ENCODE measurements around the gene RNU1-4. TPM values are rescaled to one million over a fixed set of nuclear protein-coding genes. Genes with fewer than 3 reads are reported as not detected.
"Not testable (repeated sequence)": the region's sequence is repeated elsewhere in the genome, so short reads cannot be mapped to it uniquely, and the experiment has no call there.

The RNU1-4 gene
- total RNA-seq, 2 experiments from 2014 or later, result 2,316 to 2,477 TPM

DNA sequence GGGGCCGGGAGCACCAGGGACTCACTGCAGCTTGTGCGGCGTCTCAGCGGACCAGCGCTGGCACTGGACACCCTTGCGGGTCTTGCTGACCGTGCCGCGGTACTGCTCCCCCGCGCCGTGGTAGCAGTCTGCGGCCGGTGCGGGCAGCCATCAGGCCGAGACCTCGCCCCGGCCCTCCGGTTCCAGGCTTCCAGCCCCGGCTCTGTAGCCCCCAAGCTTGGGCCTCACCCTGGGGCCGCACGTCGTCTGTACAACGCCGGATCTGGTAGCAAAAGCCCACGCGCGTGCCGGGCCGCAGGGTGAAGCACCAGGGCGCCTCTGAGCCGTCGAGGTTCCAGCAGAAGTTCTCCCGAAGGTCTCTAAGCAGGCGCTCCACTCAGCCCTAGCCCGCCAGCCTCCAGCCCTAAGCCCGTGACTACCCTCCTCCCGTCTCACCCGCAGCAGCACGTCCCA lies 18.8 kb downstream of the RNU1-4 start:
- H3K36me3 Mint-ChIP-seq (ENCODE audit: low read depth); H3K4me3 Mint-ChIP-seq; H3K27me3 Mint-ChIP-seq; CTCF ChIA-PET; DNase-seq; POLR2A ChIA-PET; H3K9me3 Mint-ChIP-seq; H3K4me1 Mint-ChIP-seq; H3K27ac Mint-ChIP-seq: not testable (repeated sequence)

DNA sequence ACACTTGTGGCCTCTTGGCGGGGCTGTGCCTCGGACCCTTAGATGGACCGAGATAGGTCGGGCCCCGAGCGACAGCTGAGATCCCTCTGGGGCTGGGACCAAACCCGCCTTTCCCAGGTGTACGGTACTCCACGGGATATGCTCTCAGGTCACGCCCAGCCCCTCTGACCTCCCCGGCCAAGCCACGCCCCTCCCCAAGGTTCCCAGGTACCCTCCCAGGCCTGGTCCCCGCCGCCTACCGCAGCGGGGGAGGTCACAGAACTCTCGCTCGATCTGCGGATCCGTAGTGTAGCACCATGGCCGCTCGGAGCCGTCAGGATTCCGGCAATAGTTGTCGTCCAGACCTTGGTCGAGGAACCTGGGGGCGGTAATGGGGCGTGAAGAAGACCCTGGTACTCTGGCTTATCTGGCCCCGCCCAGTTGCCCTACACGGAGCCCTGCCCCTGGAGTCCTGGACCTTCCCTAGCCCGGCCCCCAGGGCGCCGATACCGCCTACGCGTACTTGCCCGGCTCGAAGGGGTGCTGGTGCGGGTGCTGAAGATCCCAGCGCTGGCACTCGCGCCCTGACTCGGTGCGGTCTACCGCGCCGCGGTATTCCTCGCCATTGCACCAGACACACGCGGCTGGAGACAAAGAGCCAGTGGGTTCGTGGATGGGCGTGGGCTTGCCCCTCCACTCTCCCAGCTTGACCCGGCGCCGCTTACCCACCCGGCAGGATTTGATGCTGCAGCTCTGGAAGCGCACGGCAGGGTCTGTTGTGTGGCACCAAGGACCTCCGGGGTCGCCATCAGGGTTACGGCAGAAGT lies 19.5 kb downstream of the RNU1-4 start:
- H3K27me3 Mint-ChIP-seq; DNase-seq; H3K27ac Mint-ChIP-seq; H3K36me3 Mint-ChIP-seq (ENCODE audit: low read depth); H3K9me3 Mint-ChIP-seq; H3K4me1 Mint-ChIP-seq; H3K4me3 Mint-ChIP-seq; POLR2A ChIA-PET; CTCF ChIA-PET: not testable (repeated sequence)

DNA sequence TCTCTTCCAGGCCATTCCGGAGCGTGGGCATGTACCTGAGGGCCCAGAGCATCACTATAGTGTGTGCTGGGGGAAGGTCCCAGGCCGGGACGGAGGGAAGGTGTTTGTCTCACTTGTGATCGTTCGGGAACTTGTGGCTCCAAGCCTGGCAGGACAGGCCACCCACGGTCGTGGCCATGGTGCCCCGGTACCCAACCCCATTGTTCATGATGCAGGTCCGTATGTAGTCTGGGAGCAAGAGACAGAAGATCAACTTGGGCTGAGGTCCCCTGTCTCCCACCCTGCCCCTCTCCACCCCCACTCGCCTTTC lies 20.1 kb downstream of the RNU1-4 start:
- CTCF ChIA-PET, result not testable (repeated sequence)

DNA sequence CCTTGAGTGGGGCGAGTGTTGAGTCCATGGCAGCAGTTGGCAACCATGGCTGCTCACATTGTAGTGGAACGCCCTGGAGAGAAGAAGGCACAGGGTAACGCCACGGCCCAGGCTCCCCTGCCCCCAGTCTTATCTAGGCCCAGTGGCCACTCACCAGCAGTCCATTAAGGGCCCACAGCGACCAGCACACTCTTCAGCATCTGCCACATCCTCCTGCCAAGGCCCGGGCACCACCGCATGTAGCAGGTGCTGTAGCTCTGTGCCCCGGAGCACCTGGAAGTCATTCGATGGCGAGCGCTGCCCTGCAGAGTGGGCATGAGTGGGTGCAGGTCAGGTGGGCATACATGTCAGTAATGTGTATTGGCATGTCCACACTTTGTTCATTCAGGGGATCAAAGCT lies 20.5 kb downstream of the RNU1-4 start:
- H3K27me3 Mint-ChIP-seq; DNase-seq; CTCF ChIA-PET; H3K4me1 Mint-ChIP-seq; H3K27ac Mint-ChIP-seq; H3K4me3 Mint-ChIP-seq; H3K36me3 Mint-ChIP-seq (ENCODE audit: low read depth); POLR2A ChIA-PET; H3K9me3 Mint-ChIP-seq: not testable (repeated sequence)

More for the DNA sequence above, 20.1 kb downstream of the RNU1-4 start:
- H3K27me3 Mint-ChIP-seq; POLR2A ChIA-PET; H3K4me1 Mint-ChIP-seq; DNase-seq; H3K4me3 Mint-ChIP-seq; H3K36me3 Mint-ChIP-seq (ENCODE audit: low read depth); H3K27ac Mint-ChIP-seq; H3K9me3 Mint-ChIP-seq: not testable (repeated sequence)

DNA sequence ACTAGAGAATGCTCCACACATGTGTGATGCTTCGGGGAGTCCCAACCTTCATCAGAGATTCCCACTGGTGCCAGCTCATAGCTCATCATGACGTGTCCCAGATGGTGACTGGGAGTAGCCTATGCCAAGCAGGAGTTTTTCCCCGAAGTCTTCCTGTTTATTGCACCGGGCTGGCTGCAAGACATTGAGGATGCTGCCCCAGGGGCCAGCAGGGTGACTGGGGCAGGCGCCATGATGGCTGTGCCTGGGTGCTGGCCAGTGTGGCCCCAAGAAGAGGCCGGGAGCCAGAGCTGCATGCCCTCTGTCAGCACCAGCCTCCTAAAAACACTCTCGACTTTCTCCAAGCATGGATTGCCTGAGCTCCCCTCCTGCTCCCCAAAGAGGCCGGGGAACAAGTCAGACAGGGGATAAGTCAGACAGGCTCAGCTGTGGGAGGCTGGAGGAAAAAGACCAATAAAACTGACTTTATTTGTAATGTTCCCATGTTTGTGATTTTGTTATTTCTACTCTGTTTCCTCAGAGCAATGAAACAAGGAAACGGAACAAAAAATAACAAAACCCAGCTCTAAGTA lies 24.0 kb downstream of the RNU1-4 start:
- H3K4me1 Mint-ChIP-seq; POLR2A ChIA-PET; DNase-seq; H3K27ac Mint-ChIP-seq; CTCF ChIA-PET; H3K36me3 Mint-ChIP-seq (ENCODE audit: low read depth); H3K9me3 Mint-ChIP-seq; H3K4me3 Mint-ChIP-seq; H3K27me3 Mint-ChIP-seq: not testable (repeated sequence)

DNA sequence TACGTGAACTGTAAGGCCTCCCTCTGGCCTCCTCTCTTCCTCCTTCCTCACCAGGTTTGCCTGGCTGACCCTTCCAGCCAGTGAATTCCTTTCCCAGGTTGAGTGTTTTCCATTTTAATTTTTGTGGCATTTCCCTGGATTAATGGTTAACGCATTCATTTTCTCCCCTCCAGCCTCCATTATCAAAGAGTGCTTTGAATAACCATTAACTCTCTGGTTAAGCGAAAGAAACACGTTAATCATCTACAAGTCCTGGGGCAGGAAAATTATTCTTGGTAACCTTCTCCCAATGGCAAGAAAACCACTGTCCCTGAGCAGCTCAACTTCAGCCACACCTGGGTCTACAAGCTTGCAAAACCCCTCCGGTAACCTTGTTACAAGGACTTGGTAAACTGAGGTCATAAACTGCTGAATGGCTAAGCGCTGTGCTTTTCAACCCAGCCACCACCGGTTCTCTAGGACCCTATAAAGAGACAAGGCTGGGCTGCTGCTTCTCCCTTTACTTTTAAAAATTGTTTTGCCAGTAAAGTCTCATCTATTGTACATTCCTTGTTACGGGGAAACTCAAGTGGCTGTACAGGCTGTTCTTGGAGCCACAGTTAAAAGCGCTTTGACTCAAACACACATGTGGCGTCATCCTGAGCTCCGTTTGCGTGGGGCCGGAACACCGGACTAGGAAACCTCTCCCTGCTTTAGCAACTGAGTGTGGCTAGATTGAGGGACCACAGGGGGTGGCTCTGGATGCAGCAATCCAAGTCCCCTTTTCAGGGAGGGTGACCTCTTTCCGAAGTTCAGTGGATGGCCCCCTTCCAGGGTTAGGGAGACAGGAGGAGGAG lies 24.7 kb downstream of the RNU1-4 start:
- POLR2A ChIA-PET; H3K27ac Mint-ChIP-seq; H3K27me3 Mint-ChIP-seq; H3K4me3 Mint-ChIP-seq; H3K36me3 Mint-ChIP-seq (ENCODE audit: low read depth); H3K9me3 Mint-ChIP-seq; H3K4me1 Mint-ChIP-seq; DNase-seq; CTCF ChIA-PET: not testable (repeated sequence)

DNA sequence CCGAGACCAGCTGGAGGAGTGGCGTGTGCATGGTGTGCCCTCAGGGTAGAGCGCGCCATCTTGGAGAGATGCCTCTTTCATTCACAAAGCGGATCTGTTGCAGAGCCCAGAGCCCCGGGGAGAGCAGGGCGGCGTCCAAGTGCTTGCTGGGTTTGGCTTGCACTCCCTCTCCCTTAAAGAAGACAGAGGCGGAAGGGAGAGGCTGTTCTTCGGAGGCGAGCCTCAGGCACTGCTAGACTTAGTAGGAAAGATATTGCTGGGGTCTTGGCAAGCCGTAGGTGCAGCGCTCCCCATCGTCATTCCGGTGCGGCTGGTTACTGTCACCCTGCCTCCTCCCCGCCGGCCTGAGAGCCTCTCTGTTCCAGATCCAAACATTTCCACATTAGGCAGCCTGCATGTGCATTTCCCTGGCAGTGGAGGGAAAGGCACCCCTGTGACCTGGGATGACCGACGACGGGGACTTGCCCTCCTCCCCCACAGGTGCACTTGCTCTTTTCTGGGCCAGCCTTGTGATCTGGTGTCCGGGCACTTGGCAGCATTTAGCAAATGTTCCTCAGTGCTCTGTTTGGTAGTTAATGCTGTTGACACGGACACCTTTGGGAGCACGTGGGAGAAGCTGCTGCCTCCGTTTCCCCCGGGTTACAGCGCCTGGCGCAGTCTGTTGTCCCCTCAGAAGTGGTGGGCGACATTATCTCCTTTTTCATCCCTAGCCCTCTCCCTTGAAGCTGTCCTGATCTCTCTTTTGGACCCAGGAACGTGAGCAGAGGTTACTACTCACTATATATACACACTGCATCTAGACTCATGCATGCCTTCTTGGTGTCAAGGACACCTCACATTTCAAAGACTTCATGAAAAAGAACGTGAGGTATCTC lies 25.7 kb downstream of the RNU1-4 start:
- DNase-seq; POLR2A ChIA-PET; CTCF ChIA-PET; H3K27me3 Mint-ChIP-seq; H3K4me1 Mint-ChIP-seq; H3K9me3 Mint-ChIP-seq; H3K27ac Mint-ChIP-seq; H3K4me3 Mint-ChIP-seq; H3K36me3 Mint-ChIP-seq (ENCODE audit: low read depth): not testable (repeated sequence)

DNA sequence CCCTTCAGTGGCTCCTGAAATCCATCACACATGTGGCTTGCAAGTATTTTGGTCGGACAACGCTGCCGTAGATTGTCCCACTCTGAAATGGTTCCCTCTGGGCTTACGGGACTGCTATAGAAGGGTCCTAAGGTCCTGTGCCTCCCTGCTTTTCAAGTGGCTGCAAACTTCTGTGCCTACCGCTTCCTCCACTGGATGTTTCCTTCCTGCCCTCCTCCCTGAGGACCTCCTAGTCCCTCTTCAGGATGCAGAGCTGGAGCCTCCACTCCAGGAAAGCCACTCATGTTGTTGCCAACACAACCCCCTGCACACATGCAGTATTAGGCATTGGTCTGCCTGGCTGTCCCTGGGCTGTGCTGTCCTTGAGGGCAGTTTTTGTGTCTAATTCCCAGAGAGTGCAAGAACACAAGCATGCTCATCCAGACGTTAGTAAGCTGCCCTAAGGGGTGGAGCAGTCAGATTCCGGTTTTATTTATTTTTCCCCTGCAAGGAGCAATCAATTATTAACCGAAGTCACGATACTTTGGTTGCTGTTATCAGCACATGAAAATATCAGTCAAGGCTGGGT lies 26.5 kb downstream of the RNU1-4 start:
- H3K27ac Mint-ChIP-seq; DNase-seq; H3K9me3 Mint-ChIP-seq; H3K4me3 Mint-ChIP-seq; CTCF ChIA-PET; H3K27me3 Mint-ChIP-seq; POLR2A ChIA-PET; H3K4me1 Mint-ChIP-seq; H3K36me3 Mint-ChIP-seq (ENCODE audit: low read depth): not testable (repeated sequence)

DNA sequence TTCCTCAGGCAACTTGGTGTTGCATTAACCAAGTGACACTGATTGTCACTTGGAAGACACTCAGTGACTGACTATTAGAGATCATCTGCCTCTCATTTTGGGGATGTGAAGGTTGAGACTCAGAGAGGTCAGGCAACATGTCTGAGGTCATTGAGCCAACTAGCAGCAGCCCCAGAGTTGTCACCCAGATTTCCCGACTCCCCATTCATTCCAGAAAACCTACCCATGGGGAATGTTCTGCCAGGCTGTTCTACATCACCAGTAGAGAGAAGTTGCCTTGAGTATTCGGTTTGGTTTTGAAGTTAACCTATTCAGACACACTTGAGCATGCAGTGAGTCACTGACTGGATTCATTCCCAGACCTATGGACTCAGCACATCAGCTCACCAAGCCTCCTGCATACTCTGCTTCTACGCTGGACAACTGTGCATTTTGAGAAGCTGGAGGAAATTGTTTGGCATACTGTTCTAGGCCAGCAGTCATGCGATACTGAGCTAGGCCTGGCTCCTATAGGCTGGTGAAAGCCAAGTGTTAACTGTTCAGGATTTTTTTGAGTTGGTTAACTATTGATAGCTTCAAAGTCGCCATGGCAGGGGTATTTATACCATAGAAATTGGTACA lies 29.9 kb downstream of the RNU1-4 start:
- H3K4me1 Mint-ChIP-seq; POLR2A ChIA-PET; H3K4me3 Mint-ChIP-seq; DNase-seq; H3K36me3 Mint-ChIP-seq (ENCODE audit: low read depth); H3K27ac Mint-ChIP-seq; H3K27me3 Mint-ChIP-seq; H3K9me3 Mint-ChIP-seq; CTCF ChIA-PET: not testable (repeated sequence)

DNA sequence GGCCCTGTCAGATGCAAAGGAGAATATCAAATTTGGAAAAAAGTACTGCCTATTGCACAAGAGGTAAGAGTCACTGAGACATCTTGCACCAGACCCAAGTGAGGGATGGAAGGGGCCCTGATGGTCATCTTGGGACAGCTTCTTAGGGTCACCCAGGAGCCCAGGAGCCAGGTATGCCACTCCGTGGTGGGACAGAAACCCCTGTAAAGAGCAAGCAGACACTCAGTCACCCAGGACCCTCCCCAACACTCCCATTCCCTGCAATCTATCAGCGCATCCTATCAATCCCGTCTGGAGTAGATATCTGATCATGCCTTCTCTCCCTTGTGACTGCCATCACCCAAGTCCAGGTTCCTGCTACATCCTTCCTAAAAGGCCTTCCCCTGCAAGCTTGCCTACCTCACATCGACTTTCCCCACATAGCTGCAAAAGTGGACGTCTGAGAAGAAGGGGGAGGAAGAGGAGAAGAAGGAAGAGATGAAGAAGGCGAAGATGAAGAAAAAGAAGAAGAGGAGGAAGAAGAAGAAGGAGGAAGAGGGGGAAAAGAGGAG lies 30.7 kb downstream of the RNU1-4 start:
- DNase-seq; H3K27ac Mint-ChIP-seq; H3K4me1 Mint-ChIP-seq; POLR2A ChIA-PET; H3K36me3 Mint-ChIP-seq (ENCODE audit: low read depth); H3K27me3 Mint-ChIP-seq; H3K9me3 Mint-ChIP-seq; CTCF ChIA-PET; H3K4me3 Mint-ChIP-seq: not testable (repeated sequence)

DNA sequence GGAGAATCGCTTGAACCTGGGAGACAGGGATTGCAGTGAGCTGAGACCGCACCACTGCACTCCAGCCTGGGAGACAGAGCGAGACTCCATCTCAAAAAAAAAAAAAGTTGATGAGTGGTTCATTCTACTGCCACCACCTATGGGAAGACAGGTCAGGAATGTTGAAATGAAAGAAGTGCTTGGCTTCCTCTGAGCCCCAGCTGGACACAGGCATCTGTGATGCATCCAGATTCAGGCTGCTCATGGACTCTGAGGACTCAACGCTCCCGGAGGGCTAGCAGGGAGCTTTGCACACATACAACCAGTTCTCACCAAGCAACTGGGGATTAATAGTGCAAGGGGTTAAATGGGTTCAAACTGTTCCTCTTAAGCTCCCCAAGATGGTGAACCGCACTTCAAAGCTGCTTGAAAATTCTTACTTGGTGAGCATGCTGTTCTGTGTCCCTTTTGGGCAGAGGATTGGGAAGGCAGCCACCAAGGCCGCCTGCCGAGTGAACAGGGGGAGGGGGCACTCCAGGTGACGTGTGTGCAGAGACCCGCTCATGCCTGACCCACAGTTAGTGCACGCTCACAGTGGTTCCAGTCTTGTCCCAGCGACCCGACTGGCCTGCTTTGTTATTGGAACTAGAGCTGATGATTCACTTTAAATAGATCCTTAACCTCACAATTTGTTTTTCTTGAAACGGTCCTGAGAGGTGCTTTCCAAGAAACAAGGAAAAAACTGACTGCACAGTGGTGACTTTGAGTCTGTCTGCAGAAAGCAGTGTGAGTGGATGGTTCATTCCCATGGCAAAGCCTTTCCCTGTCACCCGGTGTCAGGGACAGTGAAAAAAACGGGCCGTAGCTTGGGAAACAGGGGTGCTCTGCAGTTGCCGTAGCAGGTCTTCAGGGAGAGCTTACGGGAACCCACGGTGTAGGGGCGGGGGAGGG lies 32.2 kb downstream of the RNU1-4 start:
- DNase-seq; H3K4me3 Mint-ChIP-seq; H3K36me3 Mint-ChIP-seq (ENCODE audit: low read depth); CTCF ChIA-PET; H3K9me3 Mint-ChIP-seq; POLR2A ChIA-PET; H3K27me3 Mint-ChIP-seq; H3K27ac Mint-ChIP-seq; H3K4me1 Mint-ChIP-seq: not testable (repeated sequence)
